Progenitor cell of endocrine pancreas (in vitro differentiated cells): ENCODE measurements around the gene ABR. TPM values are rescaled to one million over a fixed set of nuclear protein-coding genes. Genes with fewer than 3 reads are reported as not detected.
"Not testable (repeated sequence)": the region's sequence is repeated elsewhere in the genome, so short reads cannot be mapped to it uniquely, and the experiment has no call there.

Experiments
- DNase-seq: peaks from one replicate; pipeline ENCODE4 v3.0.0; 2021; ENCODE audit warnings: low spot score; ENCODE audit not compliant: unreplicated experiment
- H3K27ac Mint-ChIP-seq: 2 replicates; pipeline ENCODE4 v1.8.0; 2021; ENCODE audit warnings: mild to moderate bottlenecking, moderate library complexity, mixed read lengths
- H3K27me3 Mint-ChIP-seq: 2 replicates; pipeline ENCODE4 v1.8.0; 2021; ENCODE audit warnings: mixed read lengths
- H3K36me3 Mint-ChIP-seq: 2 replicates; pipeline ENCODE4 v1.8.0; 2022; ENCODE audit warnings: mixed read lengths; ENCODE audit not compliant: insufficient read depth
- H3K4me1 Mint-ChIP-seq: 2 replicates; pipeline ENCODE4 v1.8.0; 2021; ENCODE audit warnings: low read depth, mixed read lengths
- H3K4me3 Mint-ChIP-seq: 2 replicates; pipeline ENCODE4 v1.8.0; 2021; ENCODE audit warnings: low read depth, mild to moderate bottlenecking, moderate library complexity, mixed read lengths
- H3K9me3 Mint-ChIP-seq: 2 replicates; pipeline ENCODE4 v1.8.0; 2021; ENCODE audit warnings: low read depth, mixed read lengths
- CTCF ChIP-seq: fragments of 200-600 bp; sonication (generic); IDR thresholded peaks from one replicate; pipeline ENCODE4 v1.5.0; 2021; ENCODE audit warnings: antibody characterized with exemption, mild to moderate bottlenecking; ENCODE audit not compliant: unreplicated experiment
- total RNA-seq: library from RNA; stranded (reverse); gene quantifications from 2 replicates; pipeline ENCODE4 v1.2.1, GENCODE V29; 2021

The ABR gene
- total RNA-seq, 1 donor from 2014 or later = 61.0 TPM

GRCh38 chr17:977166-977565, 202.6 kb downstream of the ABR start:
- H3K4me1 Mint-ChIP-seq = peaks cover 17% of the 10 kb centered on the region

DNA sequence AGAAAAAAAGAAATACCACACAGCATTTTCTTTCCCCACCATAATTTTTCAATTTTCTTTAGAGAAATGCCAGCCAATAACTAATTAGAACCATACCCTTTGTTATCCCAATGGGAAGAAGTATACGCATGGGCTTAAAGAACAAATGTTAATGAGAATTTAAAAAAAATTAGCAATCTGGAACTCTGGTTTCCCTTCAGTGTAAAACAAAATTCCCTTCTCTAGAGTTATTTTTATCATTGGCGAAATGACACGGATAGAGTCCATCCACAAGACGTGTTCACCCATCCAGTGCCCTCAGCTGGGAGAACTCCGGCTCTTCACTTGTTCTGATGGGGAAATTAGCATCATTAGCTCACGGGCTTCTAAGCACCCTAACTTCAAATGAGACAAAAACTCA, 203.5 kb downstream of the ABR start:
- H3K9me3 Mint-ChIP-seq = no peaks in the 10 kb centered on the region
- no peak for DNase-seq
- no peak overlapping the region for H3K4me3 Mint-ChIP-seq
- H3K27me3 Mint-ChIP-seq = peaks cover 7% of the 10 kb centered on the region
- peaks cover 2% of the 10 kb centered on the region for H3K36me3 Mint-ChIP-seq
- H3K4me1 Mint-ChIP-seq = peaks cover 17% of the 10 kb centered on the region
- H3K27ac Mint-ChIP-seq = no peak overlapping the region
- TF ChIP-seq CTCF = no peak

More at GRCh38 chr17:977166-977565, 202.6 kb downstream of the ABR start:
- TF ChIP-seq CTCF = no peak
- H3K36me3 Mint-ChIP-seq = peaks cover 2% of the 10 kb centered on the region
- peak overlapping the region; percentile 89 for H3K4me3 Mint-ChIP-seq
- H3K9me3 Mint-ChIP-seq = no peaks in the 10 kb centered on the region
- no peak overlapping the region for H3K27ac Mint-ChIP-seq
- no peak for DNase-seq
- H3K27me3 Mint-ChIP-seq = peaks cover 7% of the 10 kb centered on the region

DNA sequence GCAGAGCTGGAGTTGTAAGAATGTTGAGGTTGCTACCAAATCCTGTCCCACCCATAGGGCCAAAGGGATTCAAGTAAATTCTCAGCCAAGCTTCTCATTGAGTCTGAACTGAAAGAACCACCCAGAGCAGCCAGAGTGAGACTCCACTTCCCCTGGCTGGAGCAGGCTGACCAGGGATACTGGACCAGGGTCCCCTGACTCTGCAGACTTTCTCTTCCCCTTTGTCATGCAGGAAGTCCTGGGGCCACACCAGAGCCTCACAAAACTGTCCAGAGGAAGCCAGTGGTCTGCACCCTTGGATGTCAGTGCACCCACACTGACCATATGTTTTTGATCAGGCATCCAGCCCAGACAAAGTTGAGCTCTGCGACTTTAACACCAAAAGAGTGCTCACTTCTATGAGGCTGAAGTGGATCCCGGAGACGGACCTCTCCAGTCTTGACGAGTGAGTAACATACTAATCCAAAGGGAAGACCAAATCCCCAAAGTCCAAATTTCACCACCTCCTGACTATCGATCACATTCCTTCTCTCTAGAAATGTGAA, 204.3 kb downstream of the ABR start:
- Mint-ChIP-seq H3K27me3 (peaks cover 7% of the 10 kb centered on the region), H3K27ac (peak overlapping the region; percentile 45), H3K36me3 (peaks cover 2% of the 10 kb centered on the region), H3K4me1 (peaks cover 16% of the 10 kb centered on the region), H3K9me3 (no peaks in the 10 kb centered on the region), H3K4me3 (no peak overlapping the region)
- DNase-seq = no peak
- TF ChIP-seq CTCF = no peak

GRCh38 chr17:974778-975177, 205.0 kb downstream of the ABR start:
- H3K36me3 Mint-ChIP-seq, H3K27me3 Mint-ChIP-seq, DNase-seq, H3K4me3 Mint-ChIP-seq, H3K9me3 Mint-ChIP-seq: not testable (repeated sequence)
- Mint-ChIP-seq H3K4me1 (peaks cover 23% of the 10 kb centered on the region), H3K27ac (peak overlapping the region; percentile 20)

GRCh38 chr17:973053-973452, 206.7 kb downstream of the ABR start:
- H3K27ac Mint-ChIP-seq = peak overlapping the region; percentile 98
- no peak for TF ChIP-seq CTCF
- DNase-seq = no peak
- peaks cover 31% of the 10 kb centered on the region for H3K4me1 Mint-ChIP-seq
- H3K27me3 Mint-ChIP-seq = peaks cover 7% of the 10 kb centered on the region
- H3K36me3 Mint-ChIP-seq = peaks cover 2% of the 10 kb centered on the region
- no peak overlapping the region for H3K4me3 Mint-ChIP-seq
- no peaks in the 10 kb centered on the region for H3K9me3 Mint-ChIP-seq

DNA sequence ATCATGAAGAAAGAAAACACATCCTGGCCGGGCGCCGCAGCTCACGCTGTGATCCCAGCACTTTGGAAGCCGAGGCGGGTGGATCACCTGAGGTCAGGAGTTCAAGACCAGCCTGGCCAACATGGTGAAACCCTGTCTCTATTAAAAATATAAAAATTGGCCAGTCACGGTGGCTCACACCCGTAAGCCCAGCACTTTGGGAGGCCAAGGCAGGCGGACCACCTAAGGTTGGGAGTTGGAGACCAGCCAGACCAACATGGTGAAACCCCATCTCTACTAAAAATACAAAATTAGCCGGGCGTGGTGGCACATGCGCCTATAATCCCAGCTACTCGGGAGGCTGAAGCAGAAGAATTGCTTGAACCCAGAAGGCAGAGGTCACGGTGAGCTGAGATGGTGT, 207.9 kb downstream of the ABR start:
- not testable (repeated sequence) for H3K9me3 Mint-ChIP-seq, H3K4me3 Mint-ChIP-seq, DNase-seq, H3K27ac Mint-ChIP-seq, H3K27me3 Mint-ChIP-seq, H3K36me3 Mint-ChIP-seq
- peaks cover 29% of the 10 kb centered on the region for H3K4me1 Mint-ChIP-seq
